Activated CD8-positive, alpha-beta memory T cell treated with anti-CD3 and anti-CD28 coated beads for 1 hour (primary cell): ENCODE data around the gene ASIC2.

Source experiments
- DNase-seq, 2 donors: peaks; one replicate each; pipeline ENCODE4 v3.0.0-alpha.2; 2020; ENCODE audit warnings: low read depth in 1 of 2; ENCODE audit errors: extremely low read depth in 1 of 2

ASIC2 gene

GRCh38 chr17:33164169-33164881, 128.8 kb downstream of the ASIC2 start:
- DNase-seq, result no peak

- DNase-seq, result no peak
These were observed 129.4 kb downstream of the ASIC2 start for GRCh38 chr17:33163533-33164168.

- no peak for DNase-seq
These were observed 138.1 kb downstream of the ASIC2 start for GRCh38 chr17:33154869-33155455.

GRCh38 chr17:33152783-33153182, 140.3 kb downstream of the ASIC2 start:
- no peak for DNase-seq

- DNase-seq, result no peak
These were observed 141.5 kb downstream of the ASIC2 start for GRCh38 chr17:33151565-33151964.

- no peak for DNase-seq
These were observed 147.2 kb downstream of the ASIC2 start for GRCh38 chr17:33145941-33146340.

GRCh38 chr17:33144837-33145236, 148.3 kb downstream of the ASIC2 start:
- no peak for DNase-seq

GRCh38 chr17:33142705-33143299, 150.3 kb downstream of the ASIC2 start:
- DNase-seq, result no peak

- DNase-seq, result no peak
These were observed 152.5 kb downstream of the ASIC2 start for GRCh38 chr17:33140413-33141099.

GRCh38 chr17:33138627-33139026, 154.5 kb downstream of the ASIC2 start:
- DNase-seq, result no peak

GRCh38 chr17:33137426-33137825, 155.7 kb downstream of the ASIC2 start:
- DNase-seq, result no peak

GRCh38 chr17:33135691-33136090, 157.4 kb downstream of the ASIC2 start:
- no peak for DNase-seq

- DNase-seq, result no peak
These were observed 161.5 kb downstream of the ASIC2 start for GRCh38 chr17:33131620-33132019.

GRCh38 chr17:33127706-33128105, 165.4 kb downstream of the ASIC2 start:
- no peak for DNase-seq

GRCh38 chr17:33126086-33126485, 167.0 kb downstream of the ASIC2 start:
- DNase-seq, result no peak

- no peak for DNase-seq
These were observed 167.5 kb downstream of the ASIC2 start for GRCh38 chr17:33125552-33125950.

GRCh38 chr17:33124871-33125551, 168.1 kb downstream of the ASIC2 start:
- no peak for DNase-seq

GRCh38 chr17:33124185-33124584, 168.9 kb downstream of the ASIC2 start:
- no peak for DNase-seq

GRCh38 chr17:33121756-33122155, 171.3 kb downstream of the ASIC2 start:
- DNase-seq, result no peak

GRCh38 chr17:33121272-33121671, 171.8 kb downstream of the ASIC2 start:
- DNase-seq, result no peak

- no peak for DNase-seq
These were observed 173.0 kb downstream of the ASIC2 start for GRCh38 chr17:33120103-33120502.
